HL-60/S4 treated with retinoic acid at 250 ng/mL for 4 days and 3 days (cell line): ENCODE data around the gene CRIM1.

Experiments
- in situ Hi-C: fragments of 300-500 bp; cut with MboI; formaldehyde crosslinking; loops from 2 replicates; pipeline ENCODE4 v1.7.0; 2022; ENCODE audit warnings: low sequenced_read_pairs

The CRIM1 gene

DNA sequence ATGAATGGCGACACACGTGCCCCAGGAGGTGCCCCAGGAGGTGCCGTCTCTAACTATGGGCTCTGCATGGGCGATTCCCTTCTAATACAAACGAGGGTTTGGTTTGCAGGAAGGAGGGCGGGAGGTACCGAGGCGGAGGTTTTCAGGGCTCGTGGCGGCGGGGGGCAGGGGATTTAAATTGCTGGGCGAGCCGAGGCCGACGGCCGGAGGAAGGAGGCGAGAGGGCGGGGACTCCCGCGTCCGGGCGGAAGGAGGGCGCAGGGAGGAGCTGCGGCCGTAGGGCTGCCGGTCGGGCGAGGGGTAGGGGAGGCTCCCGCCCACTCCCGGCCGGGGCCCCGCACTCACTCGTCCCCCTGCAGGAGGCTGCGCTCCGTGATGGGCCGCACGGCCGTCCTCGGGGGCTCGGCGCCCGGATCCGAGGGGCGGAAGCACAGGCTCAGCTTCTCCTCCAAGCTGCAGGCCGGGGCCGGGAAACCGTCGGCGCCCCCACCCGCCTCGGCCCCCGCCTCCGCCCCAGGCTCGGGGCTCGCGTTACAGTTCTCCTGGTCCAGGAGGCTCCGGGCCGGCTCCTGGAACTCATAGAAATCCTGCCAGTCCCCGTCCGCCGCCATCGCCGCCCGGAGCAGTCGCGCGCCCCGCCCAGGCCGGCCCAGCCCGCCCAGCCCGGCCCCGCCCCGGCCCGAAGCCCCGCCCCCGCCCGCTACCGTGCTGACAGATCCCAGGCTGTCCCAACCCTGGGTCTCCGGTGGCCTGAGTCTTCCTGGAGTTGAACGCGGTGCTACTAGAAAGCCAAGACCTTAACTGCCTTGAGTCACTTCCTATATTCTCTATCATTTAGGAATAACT lies 242.2 kb downstream of the CRIM1 start, which contains the start of gene FEZ2:
Gene FEZ2 (minus strand): TSS at position 637 of the 846 bp plus-strand sequence. CDS start 26 bp downstream, at position 611.
- in situ Hi-C loops: no loop called here
